ENCODE measurements around the gene ARHGAP15. TPM values are rescaled to one million over a fixed set of nuclear protein-coding genes. Genes with fewer than 3 reads are reported as not detected.

Gene ARHGAP15
- polyA plus RNA-seq, 1 donor: 8.1 TPM

DNA sequence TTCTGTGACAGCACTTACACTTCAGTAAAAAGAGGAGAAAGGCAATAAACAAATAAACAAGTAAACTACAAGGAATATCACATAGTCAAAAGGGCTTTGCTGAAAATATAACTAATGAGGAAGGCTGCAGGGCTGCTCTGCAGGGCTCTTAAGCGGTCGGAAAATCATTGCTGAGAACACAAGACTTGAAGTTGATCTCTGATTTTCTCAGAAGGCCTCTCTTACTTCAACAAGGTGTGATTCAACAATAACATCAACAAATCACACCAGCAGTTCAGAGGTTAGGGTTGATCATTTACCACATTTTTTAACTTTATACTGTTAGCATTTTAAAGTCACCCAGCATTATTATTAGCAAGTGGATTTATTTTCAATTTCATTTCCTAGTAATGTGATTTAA lies 215.6 kb downstream of the ARHGAP15 start:
- no peak for DNase-seq (ENCODE audit: low read depth)

- DNase-seq (ENCODE audit: low read depth): no peak
Measured at GRCh38 chr2:143345887-143346787, 216.9 kb downstream of the ARHGAP15 start.

DNA sequence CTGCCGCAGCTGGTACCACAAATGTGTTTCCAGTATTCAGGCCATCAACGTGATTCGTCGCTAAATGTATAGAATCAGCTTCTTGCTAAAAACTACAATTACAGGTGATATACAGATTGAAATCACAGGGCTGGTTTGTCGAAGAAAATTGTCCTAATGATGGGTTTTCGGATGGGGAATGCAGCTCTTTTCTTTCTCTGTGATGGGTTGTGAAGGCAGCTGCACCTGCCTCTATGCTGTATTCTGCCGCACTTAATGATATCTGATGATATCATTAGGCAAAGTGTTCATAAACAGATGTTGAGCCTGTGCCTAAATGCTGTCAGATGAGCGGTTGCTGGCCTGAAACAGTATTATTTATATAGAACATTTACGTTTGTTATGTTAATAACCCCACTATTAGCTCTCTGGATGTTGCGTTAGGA lies 218.1 kb downstream of the ARHGAP15 start:
- no peak for DNase-seq (ENCODE audit: low read depth)

GRCh38 chr2:143347901-143348414 lies 218.7 kb downstream of the ARHGAP15 start:
- DNase-seq (ENCODE audit: low read depth): no peak

GRCh38 chr2:143354050-143354750 lies 225.0 kb downstream of the ARHGAP15 start:
- no peak for DNase-seq (ENCODE audit: low read depth)

GRCh38 chr2:143355870-143356269 lies 226.7 kb downstream of the ARHGAP15 start:
- DNase-seq (ENCODE audit: low read depth): no peak

DNA sequence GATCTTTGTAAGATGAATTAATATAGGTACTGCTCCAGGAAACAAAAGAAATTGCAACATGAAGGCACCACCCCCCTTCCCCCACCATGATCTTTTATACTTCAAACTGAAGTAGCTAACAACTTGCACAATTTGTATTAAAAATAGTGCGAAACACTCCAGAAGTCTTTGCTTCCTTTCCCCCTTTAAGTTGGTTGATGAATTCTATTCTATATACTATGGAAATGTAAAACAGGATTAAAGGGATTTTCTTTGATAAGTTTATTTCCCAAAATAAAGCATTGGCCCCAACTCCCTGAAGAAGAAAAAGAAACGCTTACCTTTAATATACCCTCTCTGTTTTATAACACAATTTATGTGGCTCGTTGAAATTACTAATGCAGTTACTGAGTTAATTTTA lies 227.1 kb downstream of the ARHGAP15 start:
- DNase-seq (ENCODE audit: low read depth): no peak

DNA sequence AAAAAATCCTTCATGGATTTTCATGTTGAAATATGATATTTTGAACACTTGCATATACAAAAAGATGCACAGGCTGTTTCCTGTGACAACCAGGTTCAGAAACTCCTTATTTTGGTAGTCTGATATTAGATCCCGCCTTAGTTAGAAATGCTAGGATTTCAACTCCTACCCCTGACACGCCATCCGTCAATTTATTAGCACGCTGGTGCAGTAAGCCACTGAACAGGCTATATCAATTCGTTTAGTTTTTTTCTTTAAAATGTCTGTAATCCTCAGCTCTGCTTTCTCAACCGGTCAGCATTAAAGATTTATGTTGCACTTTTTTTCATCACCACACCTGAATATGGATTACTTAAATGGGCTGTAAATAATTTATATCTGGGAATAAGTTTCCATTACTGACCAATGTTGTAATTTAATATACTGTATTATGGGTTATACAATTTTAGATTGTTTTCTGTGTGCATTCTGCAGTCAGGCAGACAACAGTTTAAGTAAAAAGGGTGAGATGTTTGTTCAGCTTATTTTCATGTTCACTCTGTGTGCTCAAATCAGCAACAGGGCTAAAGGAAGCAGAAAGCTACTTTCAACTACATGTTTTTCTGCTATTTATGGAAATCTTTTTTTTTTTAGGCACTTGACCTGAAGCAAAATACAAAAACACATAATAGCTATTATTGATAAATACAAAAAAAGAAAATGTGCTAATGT lies 227.7 kb downstream of the ARHGAP15 start:
- DNase-seq (ENCODE audit: low read depth): no peak

- no peak for DNase-seq (ENCODE audit: low read depth)
Measured at GRCh38 chr2:143357966-143358365, 228.7 kb downstream of the ARHGAP15 start.

- DNase-seq (ENCODE audit: low read depth): no peak
Measured at GRCh38 chr2:143361346-143361745, 232.1 kb downstream of the ARHGAP15 start.

DNA sequence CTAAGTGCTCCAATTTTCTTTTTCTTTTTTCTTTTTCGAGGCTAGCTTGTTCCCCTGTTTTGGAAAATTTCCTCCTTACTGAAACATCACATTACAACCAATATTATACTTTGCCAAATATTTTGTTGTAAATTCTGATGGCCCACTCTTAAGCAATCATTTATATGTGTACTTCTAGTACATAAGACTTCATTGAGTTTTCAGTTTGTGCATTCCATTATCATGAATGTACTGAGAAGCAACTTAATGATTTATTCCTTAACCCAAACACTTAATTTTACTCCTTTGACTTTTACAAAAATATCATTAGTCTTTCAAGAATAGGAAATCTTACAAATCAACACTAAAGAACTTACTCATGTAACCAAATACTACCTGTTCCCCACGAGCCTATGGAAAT lies 242.4 kb downstream of the ARHGAP15 start:
- no peak for DNase-seq (ENCODE audit: low read depth)

DNA sequence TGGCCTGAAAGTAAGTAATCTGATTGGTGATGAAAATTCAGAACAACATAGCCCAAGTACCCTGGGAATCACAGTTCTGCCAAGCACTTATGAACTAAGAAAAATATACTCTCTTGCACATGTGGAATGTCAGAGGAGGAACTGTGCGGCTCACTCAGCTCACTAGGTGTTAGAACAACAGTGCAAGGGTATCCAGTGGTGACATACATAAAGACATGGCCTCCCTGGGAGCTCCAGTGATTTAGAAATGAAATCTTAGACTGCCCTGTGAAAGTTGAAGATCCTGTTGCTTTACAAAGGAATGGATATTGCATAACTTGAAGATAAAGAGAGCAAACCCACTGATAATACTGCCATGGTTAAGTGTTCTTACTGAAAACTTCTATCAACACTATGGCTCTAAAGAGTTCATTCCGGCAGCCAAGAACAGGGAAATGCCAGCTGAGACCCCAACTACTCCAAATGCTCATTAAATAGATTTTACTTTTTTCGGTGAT lies 246.2 kb downstream of the ARHGAP15 start:
- DNase-seq (ENCODE audit: low read depth): no peak

GRCh38 chr2:143378996-143379395 lies 249.8 kb downstream of the ARHGAP15 start:
- no peak for DNase-seq (ENCODE audit: low read depth)

DNA sequence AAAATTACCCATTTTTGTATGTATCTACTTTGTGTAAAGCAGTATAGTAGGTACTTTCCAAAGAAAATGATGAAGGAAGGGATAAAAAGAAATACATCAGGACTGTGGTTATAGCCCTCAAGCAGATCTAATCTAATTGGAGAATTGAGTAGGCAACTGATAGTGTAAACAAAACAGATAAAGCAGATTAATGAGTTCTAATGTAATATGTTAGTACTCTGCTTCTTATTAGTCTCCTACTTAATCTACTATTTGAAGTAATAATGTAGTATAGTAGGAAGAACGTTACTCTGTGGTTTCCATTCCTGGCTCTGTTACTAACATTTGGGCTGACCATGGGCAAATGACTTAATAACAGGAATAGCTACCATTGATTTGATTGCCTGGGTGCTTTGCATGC lies 250.7 kb downstream of the ARHGAP15 start:
- DNase-seq (ENCODE audit: low read depth): no peak

DNA sequence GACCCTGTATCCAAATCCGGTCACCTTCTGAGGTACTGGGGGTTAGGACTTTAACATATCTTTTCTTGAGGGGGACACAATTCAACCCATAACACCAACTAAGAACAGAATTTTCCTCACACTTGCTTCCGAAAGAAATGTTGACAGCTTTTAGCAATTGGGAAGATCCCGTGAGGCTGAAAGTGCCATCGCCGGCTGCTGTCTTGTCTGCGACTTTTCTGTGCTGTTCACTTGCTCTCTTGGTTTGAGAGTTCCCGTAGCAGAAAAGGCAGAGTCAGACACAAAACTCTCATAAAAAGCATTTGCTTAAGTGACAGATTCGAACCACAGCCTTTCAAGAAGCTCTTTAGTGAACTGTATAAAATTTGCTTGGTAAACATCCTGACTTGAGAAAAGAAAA lies 253.4 kb downstream of the ARHGAP15 start:
- no peak for DNase-seq (ENCODE audit: low read depth)

- no peak for DNase-seq (ENCODE audit: low read depth)
Measured at GRCh38 chr2:143383016-143383415, 253.8 kb downstream of the ARHGAP15 start.

GRCh38 chr2:143384111-143384510 lies 254.9 kb downstream of the ARHGAP15 start:
- no peak for DNase-seq (ENCODE audit: low read depth)

- no peak for DNase-seq (ENCODE audit: low read depth)
Measured at GRCh38 chr2:143390171-143390570, 261.0 kb downstream of the ARHGAP15 start.

- no peak for DNase-seq (ENCODE audit: low read depth)
Measured at GRCh38 chr2:143392358-143392757, 263.1 kb downstream of the ARHGAP15 start.

- DNase-seq (ENCODE audit: low read depth): no peak
Measured at GRCh38 chr2:143394062-143394461, 264.8 kb downstream of the ARHGAP15 start.

DNA sequence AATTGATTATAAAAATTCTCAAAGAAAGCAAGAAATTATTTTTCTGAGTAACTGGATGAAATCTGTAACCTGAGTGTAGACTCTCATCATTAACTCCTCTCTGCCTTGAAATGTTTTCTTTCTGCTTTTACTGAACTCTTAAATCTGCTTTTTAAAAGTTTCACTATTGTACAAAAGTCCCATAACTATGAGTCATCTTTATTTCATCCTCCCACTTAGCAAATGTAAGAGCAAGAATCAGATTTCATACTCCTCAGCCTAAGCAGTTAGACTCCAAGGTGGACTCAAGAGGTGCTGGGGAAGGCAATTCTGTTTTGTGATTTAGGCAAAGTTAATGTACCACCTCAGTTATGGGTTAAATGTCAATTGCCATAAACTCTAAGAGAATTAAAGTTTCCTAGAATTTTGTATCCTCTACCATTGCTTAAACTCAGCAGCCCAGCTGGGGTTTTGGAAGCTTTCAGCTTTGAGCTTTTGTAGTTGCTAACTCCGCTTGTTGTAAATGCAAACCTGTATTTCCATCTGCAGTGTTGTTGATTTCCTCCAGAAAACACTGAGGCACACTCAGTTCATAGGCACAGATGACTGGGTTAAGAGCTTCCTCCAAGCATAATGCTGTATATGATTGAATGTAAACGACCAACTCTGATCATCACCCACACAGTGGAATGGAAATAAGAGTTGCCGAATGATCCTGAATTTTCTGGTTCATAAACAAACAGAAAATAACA lies 268.8 kb downstream of the ARHGAP15 start:
- DNase-seq (ENCODE audit: low read depth): no peak
